Activated naive CD4-positive, alpha-beta T cell (primary cell): Measurements from ENCODE around the gene ULK4.
"Not testable (repeated sequence)": the region's sequence is repeated elsewhere in the genome, so short reads cannot be mapped to it uniquely, and the experiment has no call there.

Experiments
- DNase-seq, 4 experiments: peaks; one replicate each; lab custom pipeline; 2025; lab: John Stamatoyannopoulos, UW

The ULK4 gene

GRCh38 chr3:41768363-41768762 lies 193.5 kb downstream of the ULK4 start:
- no peak for DNase-seq

- DNase-seq = not testable (repeated sequence)
Observed at GRCh38 chr3:41762867-41763266, 199.0 kb downstream of the ULK4 start.

- DNase-seq = no peak
Observed at GRCh38 chr3:41753651-41754050, 208.3 kb downstream of the ULK4 start.

- DNase-seq = no peak
Observed at GRCh38 chr3:41751597-41751996, 210.3 kb downstream of the ULK4 start.

- DNase-seq = no peak
Observed at GRCh38 chr3:41749988-41750387, 211.9 kb downstream of the ULK4 start.

GRCh38 chr3:41746215-41746614 lies 215.7 kb downstream of the ULK4 start:
- DNase-seq = no peak

- no peak for DNase-seq
Observed at GRCh38 chr3:41742121-41742520, 219.8 kb downstream of the ULK4 start.

GRCh38 chr3:41740374-41740886 lies 221.5 kb downstream of the ULK4 start:
- no peak for DNase-seq

GRCh38 chr3:41726891-41727290 lies 235.0 kb downstream of the ULK4 start:
- DNase-seq = no peak

- no peak for DNase-seq
Observed at GRCh38 chr3:41717641-41718040, 244.3 kb downstream of the ULK4 start.

GRCh38 chr3:41716471-41716870 lies 245.4 kb downstream of the ULK4 start:
- no peak for DNase-seq

- DNase-seq = no peak
Observed at GRCh38 chr3:41715376-41715775, 246.5 kb downstream of the ULK4 start.

GRCh38 chr3:41711651-41712050 lies 250.3 kb downstream of the ULK4 start:
- no peak for DNase-seq

GRCh38 chr3:41710646-41711388 lies 251.1 kb downstream of the ULK4 start:
- DNase-seq = no peak

- DNase-seq = not testable (repeated sequence)
Observed at GRCh38 chr3:41709213-41709612, 252.7 kb downstream of the ULK4 start.

- DNase-seq = no peak
Observed at GRCh38 chr3:41708176-41708575, 253.7 kb downstream of the ULK4 start.

GRCh38 chr3:41705893-41706292 lies 256.0 kb downstream of the ULK4 start:
- no peak for DNase-seq

- no peak for DNase-seq
Observed at GRCh38 chr3:41701191-41701698, 260.7 kb downstream of the ULK4 start.

- no peak for DNase-seq
Observed at GRCh38 chr3:41700155-41700554, 261.7 kb downstream of the ULK4 start.

- no peak for DNase-seq
Observed at GRCh38 chr3:41698898-41699297, 263.0 kb downstream of the ULK4 start.

- DNase-seq = no peak
Observed at GRCh38 chr3:41697702-41698101, 264.2 kb downstream of the ULK4 start.

- DNase-seq = not testable (repeated sequence)
Observed at GRCh38 chr3:41695806-41696205, 266.1 kb downstream of the ULK4 start.

- no peak for DNase-seq
Observed at GRCh38 chr3:41693799-41694198, 268.1 kb downstream of the ULK4 start.
